BLaER1 treated with 17β-estradiol and CSF1 and Interleukin-3, amounts not matched to agents 10 nM and 100 nM (cell line): ENCODE results near the gene PIM3.

ENCODE experiments used
- H3K27ac ChIP-seq, 11 experiments: shearing (Covaris generic); formaldehyde crosslinking; 2 replicates each; pipeline ENCODE4 v1.8.1; 2022
- H3K27me3 ChIP-seq, 11 experiments: shearing (Covaris generic); formaldehyde crosslinking; 2 replicates each; pipeline ENCODE4 v1.8.1; 2022
- H3K36me3 ChIP-seq, 11 experiments: shearing (Covaris generic); formaldehyde crosslinking; 2 replicates each; pipeline ENCODE4 v1.8.1; 2022
- H3K4me1 ChIP-seq, 10 experiments: shearing (Covaris generic); formaldehyde crosslinking; 2 replicates each; pipeline ENCODE4 v1.8.1; 2022
- H3K4me2 ChIP-seq, 11 experiments: shearing (Covaris generic); formaldehyde crosslinking; 2 replicates each; pipeline ENCODE4 v1.8.1; 2022
- H3K4me3 ChIP-seq, 10 experiments: shearing (Covaris generic); formaldehyde crosslinking; 2 replicates each; pipeline ENCODE4 v1.8.1; 2022
- H3K9ac ChIP-seq, 11 experiments: shearing (Covaris generic); formaldehyde crosslinking; 2 replicates each; pipeline ENCODE4 v1.8.1; 2022
- H3K9me3 ChIP-seq, 11 experiments: shearing (Covaris generic); formaldehyde crosslinking; replicated peaks in 1 of 11; 2 replicates each; pipeline ENCODE4 v1.8.1; 2022
- H4K20me1 ChIP-seq, 11 experiments: shearing (Covaris generic); formaldehyde crosslinking; 2 replicates each; pipeline ENCODE4 v1.8.1; 2022
- Cebpa-rat ChIP-seq, 11 experiments: shearing (Covaris generic); IDR thresholded peaks; 2 replicates each; pipeline ENCODE4 v1.8.1; 2022

PIM3 gene

DNA sequence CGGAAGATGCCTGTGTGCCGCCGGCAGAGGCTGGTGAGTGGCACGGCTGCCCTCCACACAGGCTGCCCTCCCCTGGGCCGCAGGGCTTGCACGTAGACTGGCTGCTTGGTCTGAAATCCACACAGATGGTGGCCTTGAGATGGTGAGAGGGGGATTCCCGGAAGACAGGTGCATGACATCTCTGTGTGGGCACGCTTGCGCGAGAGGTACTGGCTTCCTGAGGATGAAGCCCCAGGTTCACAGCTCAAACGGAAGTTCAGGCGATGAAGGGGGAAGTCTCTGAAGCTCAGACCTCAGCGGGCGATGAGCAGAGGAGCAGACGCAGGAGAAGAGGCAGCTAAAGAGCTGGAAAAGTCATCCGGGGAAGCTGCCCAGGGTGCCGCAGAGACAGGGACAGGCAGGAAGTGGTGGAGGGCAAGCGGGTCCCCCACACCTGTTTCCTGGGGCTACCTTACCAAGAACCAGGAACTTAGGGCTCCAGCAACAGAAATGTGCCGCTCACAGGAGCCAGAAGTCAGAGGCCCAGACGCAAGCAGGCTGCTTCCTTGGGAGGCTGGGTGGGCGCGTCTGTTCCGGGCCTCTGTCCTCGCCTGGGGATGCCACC is 34.9 kb upstream of the PIM3 start:
- Histone ChIP-seq H3K27ac (peak overlapping the region in 10 of 11 experiments; percentile 21 to 78 (median 60); a peak in 20 of 22 replicates), H4K20me1 (peaks cover 0 to 73% (median 0%) of the 10 kb centered on the region in 11 experiments; a peak in 5 of 22 replicates), H3K27me3 (no peaks in the 10 kb centered on the region), H3K4me1 (peaks cover 46 to 93% (median 91%) of the 10 kb centered on the region in 10 experiments), H3K9ac (peak overlapping the region in 10 of 11 experiments; percentile 2 to 78 (median 60); a peak in 19 of 22 replicates), H3K4me3 (peak overlapping the region; percentile 25 to 56 (median 45); a peak in 16 of 20 replicates), H3K4me2 (peak overlapping the region; percentile 77 to 96 (median 86)), H3K36me3 (peaks cover 6 to 31% (median 12%) of the 10 kb centered on the region in 11 experiments; a peak in 17 of 22 replicates), H3K9me3 (no peaks in the 10 kb centered on the region)
- TF ChIP-seq Cebpa-rat (IDR thresholded peaks at IDR 0.05) = no peak

DNA sequence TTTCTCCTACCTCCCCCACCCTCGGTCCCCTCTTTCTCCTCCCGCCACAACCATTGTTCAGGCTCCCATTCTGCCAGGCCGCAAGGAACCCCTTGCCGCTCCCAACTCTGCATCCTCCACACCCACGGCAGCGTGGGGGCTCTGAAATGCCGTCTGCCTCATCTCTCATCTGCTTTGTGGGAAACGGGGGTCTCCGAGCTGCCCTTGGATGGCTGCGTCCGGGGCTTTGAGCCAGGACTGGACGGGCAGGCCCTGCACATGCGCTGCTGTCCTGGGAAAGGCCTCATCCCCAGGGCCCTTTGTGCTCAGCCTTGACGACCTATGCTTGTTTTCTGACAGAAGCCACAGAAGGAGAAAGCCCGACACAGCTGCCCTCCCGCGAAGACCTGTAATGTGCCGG is 33.7 kb upstream of the PIM3 start:
- no peak for TF ChIP-seq Cebpa-rat (IDR thresholded peaks at IDR 0.05)
- H3K4me3 ChIP-seq = no peak overlapping the region
- peaks cover 58 to 93% (median 91%) of the 10 kb centered on the region in 10 experiments for H3K4me1 ChIP-seq
- peak overlapping the region in 9 of 11 experiments; percentile 5 to 99 (median 89); a peak in 13 of 22 replicates for H3K4me2 ChIP-seq
- no peaks in the 10 kb centered on the region for H3K9me3 ChIP-seq
- peaks cover 0 to 19% (median 0%) of the 10 kb centered on the region in 11 experiments; a peak in 6 of 22 replicates for H3K36me3 ChIP-seq
- H3K27me3 ChIP-seq = no peaks in the 10 kb centered on the region
- H3K27ac ChIP-seq = peak overlapping the region in 3 of 11 experiments; percentile 11 to 26 (median 17); a peak in 3 of 22 replicates
- H3K9ac ChIP-seq = peak overlapping the region in 4 of 11 experiments; percentile 24 to 62 (median 42); a peak in 5 of 22 replicates
- peaks cover 0 to 66% (median 0%) of the 10 kb centered on the region in 11 experiments; a peak in 6 of 22 replicates for H4K20me1 ChIP-seq

DNA sequence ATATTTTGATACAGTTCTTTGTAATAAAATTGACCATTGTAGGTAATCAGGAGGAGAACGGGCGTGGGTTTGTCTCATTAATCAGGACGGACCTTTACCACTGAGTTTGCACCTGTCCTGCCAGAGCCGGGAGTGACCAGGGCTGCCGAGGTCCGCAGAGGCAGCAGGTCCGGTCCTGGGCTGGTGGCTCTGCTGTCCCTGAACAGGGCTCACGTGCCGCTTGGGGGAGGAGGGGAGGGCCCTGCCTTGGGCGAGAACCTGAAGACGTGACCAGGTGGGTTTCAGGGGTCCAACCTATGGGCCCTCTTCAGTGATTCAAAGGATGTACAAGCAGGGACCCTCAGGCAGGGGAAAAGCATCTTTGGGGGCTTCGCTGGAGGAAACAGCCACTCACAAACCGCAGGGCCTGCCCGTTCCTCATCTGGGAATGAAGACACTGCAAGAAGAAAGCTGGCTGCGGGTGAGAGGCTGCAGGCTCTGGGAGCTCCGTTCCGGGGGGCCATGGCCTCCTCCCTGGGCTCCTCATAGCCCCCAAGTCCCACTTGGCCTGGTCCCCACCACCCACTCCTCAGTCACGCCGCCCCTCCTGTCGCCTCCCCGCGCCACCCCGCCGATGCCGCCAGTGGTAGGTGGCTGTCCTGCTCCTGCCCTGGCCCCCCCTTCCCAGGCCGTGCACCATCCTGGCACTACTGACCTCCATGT is 32.9 kb upstream of the PIM3 start:
- no peak for TF ChIP-seq Cebpa-rat (IDR thresholded peaks at IDR 0.05)
- Histone ChIP-seq H3K4me1 (peaks cover 64 to 94% (median 92%) of the 10 kb centered on the region in 10 experiments), H3K27me3 (no peaks in the 10 kb centered on the region), H4K20me1 (peaks cover 0 to 62% (median 0%) of the 10 kb centered on the region in 11 experiments; a peak in 6 of 22 replicates), H3K9me3 (no peaks in the 10 kb centered on the region), H3K4me2 (peak overlapping the region in 9 of 11 experiments; percentile 5 to 99 (median 89); a peak in 14 of 22 replicates), H3K36me3 (peaks cover 0 to 16% (median 0%) of the 10 kb centered on the region in 11 experiments; a peak in 2 of 22 replicates), H3K27ac (0 out of 22 replicates have a peak overlapping the region, but pooled peaks of 1 of the 11 experiments have one; percentile 11), H3K9ac (peak overlapping the region in 2 of 11 experiments; percentile 38 to 62; a peak in 4 of 22 replicates), H3K4me3 (no peak overlapping the region)

DNA sequence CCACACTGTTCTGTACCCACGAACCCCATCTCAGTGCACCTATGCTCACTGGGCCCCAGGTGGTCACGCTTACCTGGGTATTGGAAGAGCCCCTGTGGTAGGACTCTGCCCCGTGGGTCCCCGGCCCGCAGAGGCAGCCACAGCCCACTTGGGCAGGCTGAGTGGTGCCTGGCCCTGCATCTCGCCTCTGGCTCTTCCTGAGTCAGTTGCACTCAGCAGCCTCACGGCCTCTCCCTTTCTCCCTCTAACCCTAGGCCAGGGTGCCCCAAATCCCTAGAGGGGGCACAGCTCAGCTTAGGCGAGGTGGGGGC is 32.4 kb upstream of the PIM3 start:
- Histone ChIP-seq H3K4me2 (peak overlapping the region in 8 of 11 experiments; percentile 35 to 99 (median 92); a peak in 14 of 22 replicates), H3K27ac (no peak overlapping the region), H3K9me3 (no peaks in the 10 kb centered on the region)

DNA sequence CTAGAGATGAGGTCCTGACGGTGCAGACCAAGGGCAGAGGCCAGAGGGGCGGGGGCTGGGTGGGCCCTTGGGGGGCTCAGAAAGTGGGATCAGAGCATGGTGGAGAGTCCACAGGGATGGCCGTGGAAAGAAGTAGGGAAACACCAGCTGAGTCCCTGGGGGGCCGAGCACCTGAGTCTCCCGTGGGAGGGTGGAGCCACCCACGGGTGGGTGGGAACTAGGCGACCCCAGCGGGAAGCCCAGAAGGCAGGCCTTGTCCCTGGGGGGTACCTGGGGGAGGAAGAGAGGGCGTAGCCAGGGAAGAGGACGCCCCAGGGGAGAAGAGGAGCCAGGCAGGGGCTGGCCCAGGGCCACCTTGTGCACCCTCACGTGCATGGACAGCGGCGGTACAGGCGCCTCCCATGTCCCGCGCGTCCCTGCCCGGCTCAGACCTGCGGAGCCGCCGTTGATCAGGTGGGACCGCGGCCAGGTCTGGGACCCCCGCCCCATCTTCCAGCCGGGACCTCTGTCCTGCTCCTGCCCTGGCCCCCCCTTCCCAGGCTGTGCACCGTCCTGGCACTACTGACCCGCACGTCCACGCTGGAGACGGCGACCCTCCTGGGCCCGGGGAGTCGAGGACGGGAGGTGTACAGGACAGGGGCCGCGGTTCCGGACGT is 31.9 kb upstream of the PIM3 start:
- TF ChIP-seq Cebpa-rat (IDR thresholded peaks at IDR 0.05) = no peak
- Histone ChIP-seq H3K9ac (no peak overlapping the region), H3K36me3 (peaks cover 0 to 16% (median 0%) of the 10 kb centered on the region in 11 experiments; a peak in 2 of 22 replicates), H3K4me1 (peaks cover 65 to 96% (median 93%) of the 10 kb centered on the region in 10 experiments), H3K4me2 (peak overlapping the region in 10 of 11 experiments; percentile 19 to 100 (median 96); a peak in 19 of 22 replicates), H3K27ac (no peak overlapping the region), H3K4me3 (no peak overlapping the region), H3K9me3 (no peaks in the 10 kb centered on the region), H3K27me3 (no peaks in the 10 kb centered on the region), H4K20me1 (peaks cover 0 to 61% (median 0%) of the 10 kb centered on the region in 11 experiments; a peak in 6 of 22 replicates)

More for the DNA sequence above, 32.4 kb upstream of the PIM3 start:
- no peak for TF ChIP-seq Cebpa-rat (IDR thresholded peaks at IDR 0.05)
- Histone ChIP-seq H3K9ac (peak overlapping the region in 2 of 11 experiments; percentile 15 to 37; a peak in 2 of 22 replicates), H4K20me1 (peaks cover 0 to 62% (median 0%) of the 10 kb centered on the region in 11 experiments; a peak in 6 of 22 replicates), H3K4me3 (no peak overlapping the region), H3K27me3 (no peaks in the 10 kb centered on the region), H3K4me1 (peaks cover 65 to 96% (median 93%) of the 10 kb centered on the region in 10 experiments), H3K36me3 (peaks cover 0 to 16% (median 0%) of the 10 kb centered on the region in 11 experiments; a peak in 2 of 22 replicates)

DNA sequence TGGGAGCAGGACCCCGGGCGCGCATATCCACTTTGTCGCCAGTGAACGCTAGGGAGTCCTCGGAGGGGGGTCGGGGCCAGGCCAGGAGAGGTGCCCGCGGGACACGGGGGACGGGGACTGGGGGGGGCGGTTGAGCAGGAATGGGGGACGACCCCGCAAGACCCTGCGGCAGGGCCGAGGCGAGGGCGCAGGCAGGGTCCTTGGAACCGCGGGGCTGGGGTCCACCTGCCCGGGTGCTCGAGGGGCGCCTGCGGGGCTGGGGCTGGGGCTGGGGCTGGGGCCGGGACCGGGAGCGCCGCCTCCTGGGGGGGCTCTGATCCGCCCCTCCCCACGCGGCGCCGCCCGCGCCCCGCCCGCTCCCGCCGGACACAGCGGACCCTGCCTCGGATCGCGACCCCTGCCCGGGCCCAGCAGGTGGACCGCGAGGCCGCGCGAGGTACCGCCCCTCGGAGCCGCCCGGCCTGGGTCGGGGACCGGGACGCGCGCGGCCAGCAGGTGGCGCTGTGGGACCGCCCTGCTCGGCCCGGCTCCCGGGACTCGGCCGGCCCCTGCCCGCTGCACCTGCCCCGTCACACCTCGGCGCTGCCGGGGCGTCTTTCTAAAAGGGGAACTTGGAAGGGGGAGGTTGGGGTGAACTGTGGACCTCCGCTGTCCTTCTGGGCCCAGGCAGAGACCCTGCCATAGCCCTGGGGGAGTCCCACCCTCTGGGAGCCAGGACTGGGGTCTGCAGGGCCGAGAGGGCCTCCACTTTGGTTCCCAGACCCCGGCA is 31.2 kb upstream of the PIM3 start:
- Histone ChIP-seq H3K9ac (peak overlapping the region in 9 of 11 experiments; percentile 9 to 77 (median 52); a peak in 15 of 22 replicates), H3K4me2 (peak overlapping the region; percentile 89 to 100 (median 96)), H3K27me3 (no peaks in the 10 kb centered on the region), H3K27ac (peak overlapping the region in 8 of 11 experiments; percentile 38 to 88 (median 72); a peak in 16 of 22 replicates), H3K9me3 (no peaks in the 10 kb centered on the region), H3K36me3 (peaks cover 0 to 10% (median 0%) of the 10 kb centered on the region in 11 experiments; a peak in 2 of 22 replicates), H4K20me1 (peaks cover 0 to 53% (median 0%) of the 10 kb centered on the region in 11 experiments; a peak in 6 of 22 replicates), H3K4me3 (peak overlapping the region in 8 of 10 experiments; percentile 6 to 54 (median 24); a peak in 9 of 20 replicates), H3K4me1 (peaks cover 65 to 96% (median 93%) of the 10 kb centered on the region in 10 experiments)
- no peak for TF ChIP-seq Cebpa-rat (IDR thresholded peaks at IDR 0.05)

DNA sequence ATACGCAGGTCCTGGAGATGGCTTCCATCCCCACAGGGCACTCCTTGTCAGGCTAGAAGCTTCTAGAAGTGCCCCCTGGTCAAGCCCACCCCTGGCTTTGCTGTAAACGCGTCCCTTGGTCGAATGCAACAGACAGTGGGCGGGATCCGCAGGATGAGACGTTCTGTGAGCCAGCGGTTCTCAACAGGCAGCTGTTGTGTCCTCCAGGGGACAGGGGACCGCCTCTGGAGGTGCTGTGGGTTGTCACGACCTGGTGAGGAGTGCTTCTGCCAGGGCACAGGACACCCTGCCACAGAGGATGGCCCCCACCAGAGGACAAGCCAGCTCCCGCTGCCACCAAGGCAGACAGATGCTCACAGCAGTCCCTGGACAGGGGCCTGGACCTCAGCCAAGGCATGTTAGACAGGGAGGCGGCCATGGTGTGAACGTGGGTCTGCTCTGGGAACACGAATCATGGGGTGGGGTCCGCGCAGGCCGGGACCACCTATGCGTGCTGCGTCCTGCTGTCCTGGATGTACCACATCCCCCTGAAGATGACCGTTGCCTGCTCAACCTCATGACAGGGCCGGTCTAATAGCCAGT is 30.5 kb upstream of the PIM3 start:
- peak overlapping the region in 8 of 11 experiments; percentile 14 to 77 (median 62); a peak in 17 of 22 replicates for H3K9ac ChIP-seq
- peaks cover 59 to 96% (median 93%) of the 10 kb centered on the region in 10 experiments for H3K4me1 ChIP-seq
- peak overlapping the region in 8 of 11 experiments; percentile 38 to 88 (median 72); a peak in 18 of 22 replicates for H3K27ac ChIP-seq
- peaks cover 0 to 51% (median 0%) of the 10 kb centered on the region in 11 experiments; a peak in 6 of 22 replicates for H4K20me1 ChIP-seq
- peak overlapping the region; percentile 89 to 100 (median 96) for H3K4me2 ChIP-seq
- TF ChIP-seq Cebpa-rat (IDR thresholded peaks at IDR 0.05) = no peak
- H3K9me3 ChIP-seq = no peaks in the 10 kb centered on the region
- peaks cover 0 to 9% (median 0%) of the 10 kb centered on the region in 11 experiments; a peak in 2 of 22 replicates for H3K36me3 ChIP-seq
- no peaks in the 10 kb centered on the region for H3K27me3 ChIP-seq
- H3K4me3 ChIP-seq = peak overlapping the region in 6 of 10 experiments; percentile 6 to 44 (median 20); a peak in 6 of 20 replicates
